Amniotic stem cell (primary cell): ENCODE measurements around the gene PTAFR.

Experiments used
- DNase-seq: peaks from one replicate; lab custom pipeline; 2025; lab: John Stamatoyannopoulos, UW

Gene PTAFR

DNA sequence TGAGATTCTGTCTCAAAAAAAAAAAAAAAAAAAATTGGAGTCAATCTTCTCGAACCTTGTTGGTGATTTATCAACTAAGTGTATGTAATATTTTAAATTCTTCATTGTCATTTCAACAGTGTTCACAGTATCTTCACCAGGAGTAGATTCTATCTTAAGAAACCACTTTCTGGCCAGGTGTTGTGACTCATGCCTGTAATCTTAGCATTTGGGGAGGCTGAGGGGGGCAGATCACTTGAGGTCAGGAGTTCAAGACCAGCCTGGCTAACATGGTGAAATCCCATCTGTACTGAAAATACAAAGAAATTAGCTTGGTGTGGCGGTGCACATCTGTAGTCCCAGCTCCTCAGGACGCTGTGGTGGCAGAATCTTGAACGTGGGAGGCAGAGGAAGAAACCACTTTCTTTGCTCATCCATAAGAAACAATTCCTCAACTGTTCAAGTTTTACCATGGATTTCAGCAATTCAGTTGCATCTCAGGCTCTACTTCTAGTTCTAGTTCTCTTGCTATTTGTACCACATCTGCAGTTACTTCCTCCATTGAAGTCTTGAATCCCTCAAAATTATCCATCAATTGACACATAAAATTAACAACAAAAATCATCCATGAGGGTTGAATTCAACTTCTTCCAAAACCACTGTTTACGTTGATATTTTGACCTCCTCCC, 57.7 kb downstream of the PTAFR start:
- DNase-seq = no peak

DNA sequence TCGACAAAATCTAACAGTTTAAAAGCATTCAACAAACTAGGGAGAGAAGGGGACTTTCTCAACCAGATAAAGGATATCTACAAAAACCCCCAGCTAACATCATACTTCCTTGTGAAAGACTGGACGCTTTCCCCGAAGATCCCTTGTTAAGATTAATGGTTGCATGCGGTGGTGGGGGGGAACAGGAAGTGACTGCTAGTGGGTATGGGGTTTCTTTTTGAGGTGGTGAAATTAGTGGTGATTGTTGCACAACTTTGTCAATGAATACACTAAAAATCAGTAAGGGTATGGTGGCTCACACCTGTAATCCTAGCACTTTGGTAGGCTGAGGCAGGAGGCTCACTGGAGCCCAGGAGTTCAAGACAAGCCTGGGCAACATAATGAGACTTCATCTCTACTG, 61.2 kb downstream of the PTAFR start:
- no peak for DNase-seq

DNA sequence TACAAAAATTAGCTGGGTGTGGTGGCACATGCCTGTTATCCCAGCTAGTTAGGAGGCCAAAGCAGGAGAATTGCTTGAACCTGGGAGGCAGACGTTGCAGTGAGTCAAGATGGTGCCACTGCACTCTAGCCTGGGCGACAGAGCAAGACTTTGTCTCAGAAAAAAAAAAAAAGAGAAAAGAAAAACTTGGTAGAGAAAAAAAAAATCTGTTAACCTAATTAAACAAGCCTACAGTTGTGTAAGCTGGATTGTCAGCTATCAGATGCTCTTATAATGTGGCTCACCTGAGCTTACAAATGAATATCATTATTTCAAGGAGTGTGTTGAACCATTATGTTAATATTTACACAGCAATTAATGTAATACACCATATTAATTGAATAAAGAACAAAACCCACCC, 61.6 kb downstream of the PTAFR start:
- no peak for DNase-seq

DNA sequence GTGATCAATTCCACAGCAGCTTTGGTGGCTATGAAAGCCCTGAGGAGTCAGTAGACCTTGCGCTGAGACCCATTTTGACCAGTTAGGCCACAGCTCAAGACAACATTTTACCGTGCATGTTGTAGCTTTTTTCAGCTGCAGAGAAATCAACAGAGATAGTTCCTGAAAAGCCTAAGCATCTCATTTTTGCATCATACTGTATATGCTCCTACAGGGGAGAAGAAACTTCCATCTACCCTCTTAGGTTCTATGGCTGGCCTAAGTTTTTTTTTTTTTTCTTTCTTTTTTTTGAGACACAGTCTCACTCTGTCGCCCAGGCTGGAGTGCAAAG, 63.3 kb downstream of the PTAFR start:
- DNase-seq = no peak

DNA sequence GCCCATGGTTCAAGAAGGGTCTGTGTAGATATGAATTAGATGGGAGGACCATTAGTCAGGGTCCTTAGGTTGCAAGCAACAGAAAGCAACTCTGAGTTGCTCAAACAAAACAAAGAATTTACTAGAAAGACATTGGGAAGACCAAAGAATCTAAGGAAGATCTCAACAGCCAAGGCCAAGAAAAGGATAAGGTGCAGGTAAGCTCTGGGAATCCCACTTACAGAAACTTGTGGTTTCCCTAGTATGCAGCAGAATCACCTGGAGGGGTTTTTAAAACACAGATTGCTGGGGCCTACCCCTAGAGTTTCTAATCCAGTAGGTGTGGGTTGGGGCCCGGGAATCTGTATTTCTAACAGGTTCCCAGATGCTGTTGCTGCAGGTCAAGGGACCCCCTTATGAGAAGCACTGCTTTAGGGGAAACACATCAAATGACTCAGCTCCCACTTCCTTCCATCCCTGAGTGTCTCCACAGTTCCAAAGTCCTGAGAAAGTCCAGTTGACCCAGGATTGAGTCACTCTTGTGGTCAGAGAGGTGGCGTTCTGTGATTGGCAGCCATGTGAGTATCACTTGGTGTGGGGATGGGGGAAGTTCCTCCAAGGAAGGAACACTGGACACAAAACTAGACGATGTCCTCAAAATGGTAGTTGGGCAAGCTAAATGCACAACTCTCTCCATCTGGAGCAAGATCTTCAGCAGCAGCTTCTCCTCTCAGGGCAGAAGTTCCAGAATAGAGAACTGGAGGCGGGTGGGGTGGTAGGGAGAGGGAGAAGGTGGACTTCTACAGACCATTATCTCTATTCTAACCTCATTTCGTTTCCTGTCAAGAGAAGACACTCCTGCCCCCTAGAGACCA, 63.9 kb downstream of the PTAFR start:
- DNase-seq = no peak

DNA sequence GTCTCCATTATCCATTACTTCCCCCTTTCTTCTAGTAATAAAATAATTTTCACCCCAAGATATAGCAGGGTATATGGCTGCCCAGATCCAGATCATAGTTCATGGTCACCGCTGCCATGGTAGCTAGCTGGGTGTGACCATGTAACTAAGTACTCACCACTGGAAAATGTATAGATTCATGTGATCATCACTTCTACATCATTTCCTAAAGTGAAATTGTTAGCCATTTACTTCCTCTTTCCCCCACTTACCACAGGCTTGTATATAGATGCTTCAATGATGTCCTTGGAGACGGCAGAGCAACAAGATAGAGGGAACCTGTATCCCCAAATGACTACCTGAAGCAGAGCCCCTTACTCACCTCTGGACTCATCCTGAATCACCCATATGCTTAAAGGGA, 65.3 kb downstream of the PTAFR start:
- DNase-seq = no peak

DNA sequence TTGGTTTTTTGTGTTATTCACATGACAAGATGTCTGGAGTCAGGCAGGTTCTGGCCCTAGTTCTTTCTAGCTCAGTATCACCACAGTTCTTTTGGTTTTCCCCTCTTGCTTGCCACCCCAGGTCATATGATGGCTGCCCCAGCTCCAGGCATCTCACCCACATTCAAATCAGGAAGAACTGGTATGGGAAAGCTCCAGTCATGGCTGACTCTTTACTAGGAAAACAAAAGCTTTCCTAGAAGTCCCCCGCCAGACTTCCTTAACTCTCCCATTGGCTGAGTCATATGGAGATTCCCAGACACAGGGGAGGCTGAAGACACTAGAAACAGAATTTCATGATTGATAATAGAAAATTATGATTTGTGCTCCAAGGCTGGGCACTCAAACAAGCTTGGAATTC, 65.9 kb downstream of the PTAFR start:
- no peak for DNase-seq

DNA sequence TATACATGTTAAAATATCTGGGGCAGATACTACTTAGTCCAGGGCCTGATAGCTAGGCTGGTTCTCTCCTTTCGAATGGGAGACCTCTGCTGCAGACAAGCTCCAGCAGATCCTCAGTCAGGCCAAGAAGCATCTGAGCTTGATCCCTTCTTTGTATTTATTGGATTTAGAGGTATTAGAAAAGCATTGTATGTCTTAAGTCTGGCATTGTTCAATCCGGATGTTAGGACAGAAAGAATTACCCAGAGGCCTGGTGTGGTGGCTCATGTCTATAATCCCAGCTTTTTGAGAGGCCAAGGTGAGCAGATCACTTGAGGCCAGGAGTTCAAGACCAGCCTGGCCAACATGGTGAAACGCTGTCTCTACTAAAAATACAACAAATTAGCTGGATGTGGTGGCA, 66.9 kb downstream of the PTAFR start:
- DNase-seq = no peak

DNA sequence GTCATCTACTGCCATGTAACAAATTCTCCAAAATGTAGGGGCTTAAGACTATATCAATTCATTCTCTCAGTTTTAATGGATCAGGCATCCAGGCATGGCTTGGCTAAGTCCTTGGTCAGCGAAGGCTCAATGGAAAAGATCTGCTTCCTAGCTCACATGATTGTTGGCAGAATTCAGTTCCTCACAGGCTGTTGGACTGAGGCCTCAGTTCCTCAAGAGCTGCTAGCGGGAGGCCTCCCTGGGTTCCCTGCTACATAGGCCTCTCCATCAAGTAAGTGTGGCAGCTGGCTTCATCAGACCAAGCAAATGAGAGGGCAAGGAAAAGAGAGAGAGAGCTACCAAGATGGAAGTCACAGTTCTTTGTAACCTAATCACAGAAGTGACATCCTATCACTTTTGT, 68.5 kb downstream of the PTAFR start:
- DNase-seq = no peak

DNA sequence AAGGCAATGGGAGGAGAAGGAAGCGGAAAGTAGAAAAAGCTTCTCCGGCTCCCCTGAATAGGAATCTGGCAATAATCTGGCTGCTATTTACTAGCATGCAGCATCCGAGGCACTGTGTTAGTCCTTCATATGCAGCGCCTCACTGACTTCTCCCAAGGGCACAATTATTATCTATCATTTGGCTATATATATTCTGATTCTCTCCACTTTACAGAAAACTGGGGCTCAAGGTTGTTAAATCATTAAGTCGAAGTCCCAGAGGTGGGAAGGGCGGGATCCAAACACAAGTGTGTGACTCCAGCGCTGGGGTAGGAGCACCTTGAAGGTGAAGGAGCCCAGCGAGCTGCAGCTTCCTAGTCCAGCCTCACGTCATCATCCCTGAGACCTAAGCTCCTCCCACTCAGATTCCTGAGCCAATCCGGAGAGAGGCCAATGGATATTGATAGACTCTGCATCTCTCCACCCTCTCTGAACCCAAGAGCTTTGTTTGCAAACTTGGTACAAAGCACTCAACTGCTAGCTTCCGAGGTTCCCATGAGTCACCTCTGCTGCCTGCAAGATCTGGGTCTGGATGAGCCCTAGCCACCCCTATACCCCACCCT, 71.5 kb downstream of the PTAFR start:
- no peak for DNase-seq

DNA sequence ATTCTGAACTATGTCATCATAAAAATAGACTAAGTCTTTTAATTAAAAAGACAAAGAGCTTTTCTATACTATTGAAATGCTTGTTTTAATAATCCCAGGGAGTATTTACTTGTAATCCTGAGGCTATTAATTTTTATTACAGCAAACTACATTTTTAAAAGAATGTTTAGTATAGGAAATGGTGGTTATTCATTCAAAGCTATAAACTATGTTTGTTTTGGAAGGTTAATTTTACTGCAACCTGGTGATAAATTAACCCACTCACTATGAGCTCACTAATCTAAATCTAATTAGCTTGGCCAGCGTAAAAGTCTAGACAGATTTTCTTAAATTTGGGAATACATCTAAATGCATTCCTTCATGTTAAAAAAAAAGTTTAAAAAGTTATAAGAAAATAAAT, 74.3 kb downstream of the PTAFR start:
- no peak for DNase-seq

DNA sequence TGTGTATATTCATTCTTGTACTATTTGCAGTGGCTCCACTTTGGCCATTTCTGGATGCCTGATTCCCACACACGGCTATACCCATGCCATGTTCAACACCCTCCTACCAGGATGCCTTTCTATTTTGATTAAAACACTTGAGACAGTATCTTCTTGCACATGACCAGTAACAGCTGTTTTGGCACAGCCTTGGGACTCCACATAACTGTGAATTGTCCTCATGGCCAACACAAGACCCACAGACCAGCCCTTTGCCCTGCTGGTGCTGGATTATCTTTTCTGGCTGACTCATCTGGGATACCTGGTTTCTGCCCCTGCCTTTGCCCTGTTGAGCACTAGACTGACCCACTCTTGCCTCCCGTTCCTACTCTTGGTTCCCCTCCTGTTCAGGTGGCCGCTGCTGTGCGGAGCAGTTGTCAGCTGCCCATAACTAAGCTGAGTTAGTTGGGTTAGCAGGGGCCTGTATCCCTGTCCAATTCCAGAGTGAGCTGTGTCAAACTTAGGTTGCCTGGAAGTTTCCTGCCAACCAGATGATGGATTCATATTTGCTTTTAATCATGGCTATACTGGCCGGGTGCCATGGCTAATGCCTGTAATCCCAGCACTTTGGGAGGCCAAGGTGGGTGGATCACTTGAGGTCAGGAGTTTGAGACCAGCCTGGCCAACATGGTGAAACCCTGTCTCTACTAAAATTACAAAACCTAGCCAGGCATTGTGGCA, 77.3 kb downstream of the PTAFR start:
- no peak for DNase-seq
